CD4-positive, alpha-beta T cell treated with Interferon alpha-2 for 1 hour (primary cell): Measurements from ENCODE around the gene E2F4.

Experiments
- DNase-seq, 2 donors: peaks; one replicate each; pipeline ENCODE4 v3.0.0-alpha.2; 2020 to 2022

The E2F4 gene

DNA sequence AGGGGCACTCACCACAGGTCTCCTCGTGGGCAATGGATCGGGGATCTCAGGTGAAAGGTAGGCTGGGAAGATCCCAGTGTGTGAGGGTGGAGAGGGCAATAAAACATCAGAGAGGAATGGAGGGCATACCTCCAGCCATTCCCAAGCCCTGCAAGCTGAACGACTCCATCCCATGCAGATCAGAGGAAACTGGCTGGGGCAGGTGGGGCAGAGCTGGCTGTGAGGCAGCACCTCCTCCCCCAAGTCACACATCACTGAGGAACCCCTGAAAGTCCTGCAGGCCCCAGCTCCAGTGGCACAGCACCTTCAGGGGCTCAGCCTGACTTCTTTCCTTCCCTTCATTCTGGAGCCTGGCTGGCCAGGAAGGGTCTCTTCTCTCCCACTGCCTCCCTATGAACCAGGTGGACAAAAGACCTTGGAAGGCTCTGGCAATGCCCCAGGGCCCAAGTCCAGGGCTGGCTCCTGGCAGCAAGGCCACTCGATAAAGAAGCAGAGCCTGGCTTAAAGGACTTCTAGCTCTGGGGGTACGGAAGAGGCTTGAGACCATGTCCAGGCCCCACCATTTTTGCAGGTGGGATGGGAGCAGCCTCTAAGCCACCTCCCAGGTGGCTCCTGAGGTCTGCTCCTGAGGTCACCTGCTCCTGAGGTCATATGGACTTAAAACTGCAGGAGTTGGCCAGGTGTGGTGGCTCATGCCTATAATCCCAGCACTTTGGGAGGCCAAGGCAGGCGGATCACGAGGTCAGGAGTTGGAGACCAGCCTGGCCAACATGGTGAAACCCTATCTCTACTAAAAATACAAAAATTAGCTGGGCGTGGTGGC is 21.5 kb downstream of the E2F4 start:
- DNase-seq: no peak

DNA sequence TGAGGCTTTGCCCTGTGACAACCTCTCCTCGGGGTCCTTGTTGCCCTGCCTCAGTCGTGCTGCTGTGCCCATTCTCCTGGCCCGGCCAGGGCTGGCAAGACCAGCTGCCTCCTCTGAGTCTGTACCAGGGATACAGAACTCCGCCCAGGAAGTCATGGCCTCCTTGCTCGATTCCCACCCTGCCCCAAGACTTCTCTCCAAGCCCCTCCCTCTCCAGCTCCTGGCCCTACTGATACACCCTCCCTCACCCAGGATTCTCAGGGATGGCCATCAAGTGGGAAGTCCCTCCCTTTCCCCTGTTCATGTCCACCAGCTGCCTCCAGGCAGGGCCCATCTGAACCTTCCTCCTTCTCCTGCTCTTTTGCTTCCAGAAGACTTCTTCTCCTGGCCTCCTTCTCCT is 23.8 kb downstream of the E2F4 start:
- no peak for DNase-seq

DNA sequence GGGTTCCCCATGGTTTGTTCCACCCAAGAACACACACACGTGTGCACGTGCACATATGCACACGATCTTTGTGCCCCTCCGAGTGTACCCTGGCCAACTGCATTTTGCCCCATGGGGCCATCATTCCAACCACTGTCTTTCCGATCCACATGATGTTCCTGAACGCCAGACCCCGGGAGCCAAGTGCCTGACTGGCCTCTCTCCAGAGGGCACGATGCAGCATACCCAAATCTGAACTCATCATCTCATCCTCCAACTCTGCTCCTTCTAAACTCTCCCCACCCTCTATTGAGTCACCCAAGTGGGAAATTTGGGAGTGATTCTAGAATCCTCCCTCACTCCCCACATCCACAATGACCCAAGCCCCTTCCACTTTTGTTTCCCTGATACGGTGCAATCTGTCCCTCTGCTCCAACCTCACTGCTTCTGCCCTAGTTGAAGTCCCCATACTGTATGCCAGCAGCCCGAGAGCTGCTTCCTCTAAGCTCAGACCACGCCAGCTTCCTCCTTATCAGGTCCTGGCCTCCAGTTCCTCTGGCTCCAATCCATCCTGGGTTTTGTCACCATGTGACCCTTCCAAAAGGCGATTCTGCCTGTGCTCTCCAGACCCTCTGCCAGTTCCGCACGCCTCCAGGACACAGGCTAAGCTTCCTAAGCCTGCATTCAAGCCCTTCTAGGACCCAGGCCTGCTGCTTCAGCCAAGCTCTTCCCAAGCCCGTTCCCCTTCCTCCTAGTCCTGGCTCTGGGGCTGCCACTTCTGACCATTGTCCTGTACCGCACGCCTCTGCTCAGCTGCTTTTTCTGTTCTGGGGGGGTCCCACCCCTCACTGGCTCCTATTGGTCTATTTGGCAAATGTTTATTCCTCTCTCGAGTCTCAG is 24.9 kb downstream of the E2F4 start:
- DNase-seq: no peak

DNA sequence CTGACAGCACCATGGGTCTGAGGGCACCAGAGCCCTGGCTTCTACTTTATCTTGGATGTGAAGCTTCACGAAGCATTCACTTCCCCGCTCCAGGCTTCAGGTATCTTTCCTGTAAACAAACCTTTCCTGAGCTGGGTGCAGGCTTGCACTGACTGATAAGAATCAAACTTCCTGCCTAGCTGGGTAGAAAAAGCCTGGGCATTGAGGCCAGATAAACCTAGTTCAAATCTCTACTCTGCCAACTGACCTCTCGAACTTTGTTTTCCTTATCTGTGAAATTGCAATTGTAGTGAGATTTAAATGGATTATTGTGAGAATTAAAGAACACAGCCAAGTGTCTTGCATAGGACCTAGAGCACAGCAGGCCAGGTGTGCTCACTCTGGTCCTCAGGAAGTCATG is 32.0 kb downstream of the E2F4 start:
- no peak for DNase-seq

DNA sequence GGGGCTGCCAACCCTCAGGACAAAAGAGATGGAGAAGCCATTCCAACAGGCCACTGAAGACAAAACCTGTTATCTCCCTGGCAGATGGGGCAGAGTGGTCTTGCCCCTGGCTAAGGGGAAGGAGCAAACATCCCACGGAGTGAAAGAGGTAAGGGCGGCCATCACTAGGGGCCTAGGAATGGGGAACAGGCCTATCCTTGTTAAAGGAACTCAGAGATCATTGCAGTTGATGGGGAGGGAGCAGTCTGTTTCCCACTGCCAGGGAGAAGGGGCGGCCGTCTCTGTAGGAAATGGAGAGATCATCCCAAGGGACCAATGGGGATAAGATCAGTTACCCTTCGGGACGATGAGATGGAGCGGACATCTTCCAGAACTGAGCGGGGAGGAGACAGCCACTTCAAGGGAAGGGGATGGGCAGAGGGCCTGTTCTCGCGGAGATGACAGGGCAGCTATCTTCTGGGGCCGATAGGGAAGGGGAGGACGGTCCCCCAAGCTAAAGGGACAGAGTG is 34.4 kb downstream of the E2F4 start:
- no peak for DNase-seq

DNA sequence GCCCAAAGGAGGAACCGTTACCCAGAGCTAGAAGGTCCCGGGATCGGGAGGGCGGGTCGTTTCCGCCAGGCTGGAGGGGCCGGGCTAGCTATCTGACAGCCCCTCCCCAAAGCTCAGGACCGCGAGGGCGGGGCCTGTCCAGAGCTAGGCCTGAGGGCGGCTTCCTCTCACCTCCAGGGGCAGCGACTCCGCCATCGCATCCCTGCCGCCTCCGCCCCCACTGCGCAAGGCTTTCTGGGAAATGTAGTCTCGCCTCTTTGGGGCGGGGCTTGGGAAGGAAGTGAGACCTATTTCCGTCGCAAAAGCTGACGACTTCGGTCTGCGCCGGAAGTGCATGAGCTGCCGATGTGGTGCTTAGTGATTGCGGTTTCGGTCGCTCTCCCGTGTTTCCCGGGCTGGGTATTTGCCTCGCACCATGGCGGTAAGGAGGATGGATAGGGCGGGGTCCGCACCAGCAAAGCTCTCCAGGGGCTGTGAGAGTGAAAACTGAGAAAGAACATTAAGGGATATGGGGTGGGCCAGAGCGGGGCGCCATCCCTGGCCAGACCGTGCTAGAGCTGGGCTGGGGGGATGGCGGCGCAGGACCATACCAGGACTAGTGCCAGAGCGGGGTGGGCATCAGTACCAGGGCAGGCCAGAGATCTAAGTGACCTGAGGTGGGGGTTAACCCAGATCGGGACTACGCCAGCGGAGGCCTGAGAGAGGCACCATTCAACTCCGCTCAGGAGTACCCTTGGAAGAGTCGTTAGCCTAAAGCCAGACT is 35.0 kb downstream of the E2F4 start, which contains the start of gene TMEM208:
Gene TMEM208, plus strand, starts transcription at position 327 of the 763 bp plus-strand sequence. Its CDS starts 89 bp downstream, at position 416.
- DNase-seq: peak; percentile 97 to 99

DNA sequence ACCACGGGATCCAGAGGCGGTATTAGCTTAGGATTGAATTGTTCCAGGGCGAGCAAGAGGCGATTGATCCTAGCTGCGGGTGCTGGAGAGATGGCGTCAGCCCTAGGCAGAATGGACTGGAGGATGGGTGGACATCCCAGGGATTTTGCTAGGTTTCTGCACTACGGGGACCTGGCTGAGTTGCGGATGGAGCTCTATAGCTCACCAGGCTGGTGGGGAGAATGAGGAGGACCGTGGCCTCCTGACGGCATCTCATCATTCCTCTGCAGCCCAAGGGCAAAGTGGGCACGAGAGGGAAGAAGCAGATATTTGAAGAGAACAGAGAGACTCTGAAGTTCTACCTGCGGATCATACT is 35.6 kb downstream of the E2F4 start:
- DNase-seq: no peak

DNA sequence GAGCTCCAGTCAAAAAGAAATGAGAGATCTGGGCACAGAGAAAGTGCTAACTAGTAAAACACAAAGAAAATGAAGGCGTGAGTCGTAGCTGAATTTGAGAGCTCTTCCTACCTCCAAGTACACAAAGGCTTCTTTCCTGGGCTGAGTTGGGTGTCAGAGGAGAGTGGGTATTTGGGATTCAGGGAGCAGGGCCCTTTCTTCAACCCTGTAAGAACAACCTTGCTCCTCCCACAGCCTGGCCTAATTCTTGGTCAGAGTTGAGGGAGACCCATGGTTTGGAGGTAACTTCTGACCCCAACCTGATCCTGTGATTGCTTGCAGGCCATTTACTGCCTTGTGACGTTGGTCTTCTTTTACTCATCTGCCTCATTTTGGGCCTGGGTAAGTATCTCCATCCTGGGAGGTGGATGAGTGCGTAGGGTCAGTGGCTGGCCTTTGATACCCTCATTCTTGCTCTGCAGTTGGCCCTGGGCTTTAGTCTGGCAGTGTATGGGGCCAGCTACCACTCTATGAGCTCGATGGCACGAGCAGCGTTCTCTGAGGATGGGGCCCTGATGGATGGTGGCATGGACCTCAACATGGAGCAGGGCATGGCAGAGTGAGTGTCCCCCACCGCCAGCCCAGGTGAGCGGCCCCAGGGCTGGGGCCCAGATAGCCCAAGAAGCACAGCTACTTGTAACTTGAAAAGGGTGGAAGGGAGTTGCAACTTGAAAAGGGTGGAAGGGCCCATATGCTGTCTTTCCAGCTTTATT is 36.3 kb downstream of the E2F4 start:
- no peak for DNase-seq

DNA sequence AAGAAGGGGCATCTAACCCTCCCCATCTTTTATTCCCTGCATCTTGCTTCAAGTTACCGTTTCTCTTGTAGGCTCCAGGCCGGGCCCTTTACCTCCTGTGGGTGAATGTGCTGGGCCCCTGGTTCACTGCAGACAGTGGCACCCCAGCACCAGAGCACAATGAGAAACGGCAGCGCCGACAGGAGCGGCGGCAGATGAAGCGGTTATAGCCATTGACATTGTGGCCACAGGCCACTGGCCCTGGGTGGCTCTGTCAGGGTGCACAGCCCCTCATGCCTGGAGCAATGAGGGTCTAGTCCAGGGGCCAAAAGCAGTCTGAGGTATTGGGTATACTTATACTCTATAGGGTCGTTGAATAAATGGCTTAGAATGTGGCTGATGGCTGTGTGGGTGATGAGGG is 37.0 kb downstream of the E2F4 start:
- DNase-seq: no peak

DNA sequence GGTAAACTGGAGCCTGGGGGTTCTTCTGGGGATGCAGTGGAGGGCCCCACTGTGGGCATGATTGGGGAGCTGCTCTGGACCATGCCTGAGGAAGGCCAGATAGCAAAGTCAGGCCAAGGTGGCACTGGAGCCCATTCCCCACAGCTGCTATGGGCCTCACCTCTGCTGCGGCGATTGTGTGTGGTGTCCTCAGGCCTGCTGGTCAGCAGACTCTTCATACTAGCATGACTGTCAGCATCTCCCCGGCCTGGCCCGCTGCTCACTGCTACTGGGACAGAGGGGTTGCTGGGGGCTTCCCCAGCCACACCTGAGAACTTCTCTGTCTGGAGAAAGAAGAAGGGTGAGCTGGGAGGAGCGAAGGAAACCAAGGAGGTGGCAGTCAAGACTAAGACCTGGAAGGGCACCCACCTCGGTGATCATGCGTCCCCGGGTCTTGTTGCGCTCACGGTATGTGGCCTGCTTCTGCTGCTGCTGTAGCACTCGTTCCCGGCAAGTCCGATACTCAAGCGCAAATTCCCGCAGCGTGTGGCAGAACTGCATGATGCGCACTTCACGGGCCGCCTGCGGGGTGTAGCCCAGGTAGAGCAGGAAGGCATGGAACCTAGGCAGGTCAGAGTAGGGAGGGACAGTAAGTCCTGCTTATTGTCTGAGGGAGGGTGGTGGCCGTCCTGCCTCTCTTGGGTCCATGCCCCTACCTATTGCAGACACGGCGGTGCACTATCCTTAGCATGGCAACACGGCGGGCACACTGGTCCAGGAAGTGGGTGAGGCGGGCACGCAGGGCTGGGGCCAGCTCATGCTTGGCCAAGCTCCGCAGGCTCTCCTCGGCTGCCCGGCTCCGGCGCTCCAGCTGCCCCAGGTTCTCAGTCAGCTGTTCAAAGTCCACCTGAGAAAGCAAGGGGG is 38.2 kb downstream of the E2F4 start:
- DNase-seq: no peak

DNA sequence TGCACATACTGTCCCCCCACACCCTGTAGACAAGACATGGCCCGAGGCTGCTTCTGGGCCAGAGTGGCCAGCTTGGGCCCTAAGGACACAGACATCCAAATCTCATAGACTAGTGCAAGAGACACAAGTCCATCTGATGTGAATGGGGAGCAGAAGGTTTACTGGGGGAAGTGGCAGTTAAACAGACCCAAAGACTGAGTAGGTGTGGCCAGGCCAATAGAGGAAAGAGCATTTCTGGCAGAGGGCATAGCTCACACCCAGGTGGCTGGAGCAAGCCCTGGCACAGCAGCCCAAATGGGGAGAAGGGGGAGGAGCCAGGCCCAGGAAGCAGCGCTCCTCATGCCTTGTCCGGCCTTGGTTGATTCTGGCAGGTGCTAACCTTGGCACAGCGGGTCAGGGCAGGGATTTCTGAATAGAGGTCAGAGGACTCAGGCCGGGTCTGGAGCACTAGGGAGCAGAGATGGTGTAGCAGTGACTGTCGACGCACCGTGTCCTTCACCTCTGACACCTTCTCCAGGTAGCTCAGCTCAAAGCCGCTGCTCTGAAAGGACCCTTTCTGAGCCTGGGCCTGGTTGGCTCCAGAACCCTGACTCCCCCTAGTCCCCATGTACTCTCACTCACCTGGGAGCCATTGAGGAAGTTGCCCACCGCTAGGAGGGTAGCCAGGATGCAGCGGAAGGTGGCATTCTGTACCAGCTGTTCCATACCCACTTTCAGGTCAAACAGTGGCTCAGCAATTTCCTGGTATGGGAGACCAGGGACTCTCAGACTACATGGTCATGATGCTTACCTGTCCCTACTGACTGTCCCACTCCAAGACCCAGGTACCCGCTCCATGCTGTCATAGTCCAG is 39.1 kb downstream of the E2F4 start:
- no peak for DNase-seq

DNA sequence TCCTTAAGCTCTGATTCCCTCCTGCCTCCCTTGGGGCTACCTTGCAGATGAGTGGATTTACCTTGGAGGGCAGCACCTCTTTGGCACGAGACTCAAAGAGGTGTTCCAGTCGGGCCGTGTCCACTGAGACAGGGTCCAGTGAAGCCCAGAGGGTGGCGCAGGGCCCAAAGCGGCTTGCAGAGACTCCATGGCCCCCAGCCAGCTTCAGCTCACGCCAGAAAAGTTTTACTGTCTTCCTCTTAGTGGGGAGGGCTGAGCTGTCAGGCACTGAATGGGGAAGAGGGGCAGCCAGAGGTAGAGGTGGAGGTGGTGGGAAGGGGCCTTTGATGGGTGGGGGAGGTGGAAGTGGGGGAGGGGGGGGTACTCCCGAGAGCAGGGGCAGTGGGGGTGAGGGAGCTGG is 41.6 kb downstream of the E2F4 start:
- no peak for DNase-seq

DNA sequence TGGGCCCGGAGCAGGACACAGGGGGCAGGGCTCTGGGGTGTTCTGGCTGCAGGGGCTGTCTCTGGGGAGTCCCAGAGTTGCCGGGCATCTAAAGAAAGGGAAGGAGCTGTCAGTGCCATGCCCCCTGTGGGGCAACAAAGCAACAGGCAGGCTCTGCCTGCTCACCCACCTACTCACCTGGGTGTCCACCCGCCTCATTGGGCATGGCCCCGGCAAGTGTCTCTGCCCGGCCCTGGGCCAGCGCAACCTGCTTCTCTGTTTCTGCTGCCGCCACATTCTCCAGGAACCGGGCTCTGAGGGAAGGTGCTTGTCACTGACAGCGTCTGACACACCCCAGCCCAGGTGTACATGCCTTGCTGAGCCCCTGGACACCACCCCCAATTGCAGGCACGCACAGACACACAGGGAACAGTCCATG is 42.2 kb downstream of the E2F4 start:
- no peak for DNase-seq

DNA sequence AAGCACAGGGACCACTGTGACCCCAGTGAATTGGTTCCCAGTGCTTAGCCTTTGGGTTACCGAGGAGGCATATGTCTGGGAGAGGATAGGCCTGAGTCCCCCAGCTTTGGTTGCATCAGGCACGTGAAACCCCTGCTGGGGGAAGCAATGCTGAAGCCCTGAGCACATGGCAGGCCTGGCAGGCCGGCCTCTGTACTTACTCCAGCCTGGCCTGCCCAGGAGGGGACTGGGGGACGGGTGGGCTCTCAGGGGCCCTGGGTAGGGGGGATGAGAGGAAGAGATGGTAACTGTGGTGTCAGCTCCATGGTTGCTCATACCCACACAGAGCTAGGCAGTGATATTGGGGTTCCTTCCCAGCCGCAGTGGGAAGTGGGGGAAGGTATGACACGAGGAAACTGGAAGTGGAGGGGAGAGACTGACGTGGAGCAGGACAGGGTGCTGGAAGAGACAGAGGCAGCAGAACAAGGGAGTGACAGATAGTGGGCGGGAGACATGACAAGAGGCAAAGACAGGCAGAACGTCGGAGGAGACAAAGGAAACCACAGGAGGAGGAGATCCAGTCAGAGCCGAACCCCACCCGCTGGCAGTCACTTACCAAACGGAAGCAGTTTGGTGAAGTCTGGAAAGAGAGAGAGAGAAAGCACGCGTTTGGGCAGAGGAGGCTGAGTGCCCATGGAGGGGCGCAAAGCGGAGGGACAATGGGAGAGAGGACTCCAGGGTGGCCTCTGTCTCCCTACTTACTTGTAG is 44.0 kb downstream of the E2F4 start:
- peak; percentile 28 to 77 for DNase-seq

DNA sequence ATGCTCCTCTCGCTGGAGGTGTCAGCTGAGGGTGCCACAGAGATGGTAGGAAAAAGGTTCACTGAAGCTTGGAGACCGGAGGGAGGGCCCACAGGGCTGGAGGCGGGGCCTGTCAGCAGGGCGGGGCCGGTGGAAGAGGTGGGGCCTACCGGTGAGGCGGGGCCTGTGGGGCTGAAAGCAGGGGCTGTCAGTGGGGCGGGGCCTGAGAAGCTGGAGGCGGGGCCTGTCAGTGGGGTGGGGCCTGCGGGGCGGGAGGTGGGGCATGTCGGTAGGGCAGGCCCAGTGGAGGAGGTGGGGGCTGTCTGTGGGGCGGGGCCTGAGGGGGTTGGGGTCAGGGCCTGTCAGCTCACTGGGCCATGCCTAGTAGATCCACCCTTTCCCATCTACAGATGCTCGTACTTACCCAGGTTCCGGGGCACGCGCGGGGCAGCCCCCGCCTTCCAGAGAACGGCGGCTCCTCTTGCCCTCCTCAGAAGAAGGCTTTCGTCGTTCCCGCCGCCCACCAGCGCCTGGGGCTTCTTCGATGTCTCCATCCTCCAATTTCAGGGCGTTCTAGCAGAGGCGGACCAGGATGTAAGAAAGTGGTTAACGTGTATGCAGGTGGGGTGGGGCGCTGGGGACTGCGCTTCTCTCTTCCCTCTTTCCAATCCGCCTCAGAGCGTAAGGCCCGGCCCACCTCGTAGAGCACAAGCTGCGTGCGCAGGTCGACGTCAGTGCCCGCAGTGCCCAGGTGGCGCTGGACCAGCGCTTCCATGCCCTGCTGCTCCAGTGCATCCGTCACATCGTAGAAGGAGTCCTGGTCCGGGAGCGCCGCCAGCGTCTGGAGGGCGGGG is 44.8 kb downstream of the E2F4 start:
- peak; percentile 69 to 87 for DNase-seq

DNA sequence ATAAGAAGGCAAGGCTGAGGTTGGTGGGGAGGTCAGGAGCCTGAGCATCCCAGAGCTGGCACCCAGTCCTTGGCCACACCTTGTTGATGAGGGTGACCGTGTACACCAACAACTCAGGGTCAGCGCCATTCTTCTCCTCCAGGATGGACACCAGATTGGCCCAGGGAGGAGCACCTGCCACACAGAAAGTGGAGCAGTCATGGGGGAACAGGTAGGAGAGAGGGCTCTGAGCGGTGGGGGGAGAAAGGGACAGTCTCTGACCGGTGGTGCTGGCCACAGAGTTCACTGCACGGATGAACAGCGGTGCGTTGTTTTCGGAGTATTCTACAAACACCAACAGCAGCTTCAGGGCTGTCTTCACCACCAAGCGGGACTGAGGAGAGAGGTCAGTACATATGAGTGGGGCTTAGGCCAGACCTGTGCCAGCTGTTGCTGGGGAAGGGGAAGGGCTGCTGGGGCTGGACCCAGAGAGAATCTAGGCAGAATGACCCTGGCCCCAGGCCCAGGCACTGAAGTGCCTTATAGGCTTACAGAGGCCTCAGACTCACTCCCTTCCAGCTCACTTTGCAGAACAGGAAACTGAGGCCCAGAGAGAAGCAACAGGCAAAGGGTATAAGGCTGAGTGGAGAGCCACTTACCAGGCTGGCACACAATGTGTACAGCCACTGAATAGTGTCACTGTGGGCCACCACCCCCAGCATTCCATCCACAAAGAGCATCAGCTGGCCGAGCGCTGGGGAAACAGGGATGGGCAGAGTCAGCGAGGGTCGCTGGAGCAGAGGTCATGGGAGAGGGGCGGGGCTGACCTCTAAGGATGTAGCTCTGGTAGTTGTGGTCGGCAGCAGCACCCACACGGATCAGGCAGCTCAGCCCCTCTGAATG is 45.7 kb downstream of the E2F4 start:
- DNase-seq: no peak

DNA sequence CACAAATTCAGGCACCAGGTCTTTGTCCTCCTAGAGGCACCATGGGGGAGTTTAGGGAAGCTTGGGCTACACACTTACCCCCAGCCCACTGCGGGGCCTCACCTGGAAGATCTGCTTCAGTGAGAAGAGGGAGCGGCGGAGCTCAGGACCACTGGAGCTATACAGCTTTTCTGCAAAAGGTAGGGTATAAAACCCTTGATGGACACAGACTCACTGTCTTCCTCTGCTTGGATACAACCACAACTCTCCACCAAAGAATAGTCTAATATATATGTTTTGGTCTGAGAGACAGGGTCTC is 46.3 kb downstream of the E2F4 start:
- no peak for DNase-seq
